ENCODE measurements around the gene ZBED6. TPM values are rescaled to one million over a fixed set of nuclear protein-coding genes. Genes with fewer than 3 reads are reported as not detected.

Gene ZBED6
- total RNA-seq, 1 donor from 2014 or later: 8.1 TPM

DNA sequence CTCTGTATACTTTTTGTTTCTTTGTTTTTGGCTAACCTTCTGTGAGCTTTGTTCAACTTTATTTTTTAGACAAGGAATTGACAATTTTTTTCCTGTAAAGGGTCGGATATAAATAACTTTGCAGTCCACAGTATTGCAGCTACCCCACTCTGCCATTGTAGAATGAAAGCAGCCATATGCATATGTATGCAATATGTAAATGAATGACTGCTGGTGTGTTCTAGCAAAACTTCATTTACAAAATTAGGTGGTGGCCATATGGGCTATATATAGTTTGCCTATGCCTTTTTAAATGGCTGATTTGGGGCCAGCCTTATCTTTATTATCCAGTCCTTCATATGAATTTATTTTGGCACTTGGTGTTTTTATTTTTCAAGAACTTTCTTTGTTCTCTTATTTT, 48.0 kb downstream of the ZBED6 start:
- no peak for DNase-seq

Small RNA genes within 50 kb of the gene (small RNA-seq; reads per million reads assigned to genes)
- gene ZC3H11A: 0.17 reads per million

Other genes starting within 250 kb of the ZBED6 start
- gene ATP2B4, start 168.8 kb upstream of the ZBED6 start, total RNA-seq: 35.2 TPM
- not detected for gene LAX1, start 30.4 kb upstream of the ZBED6 start, total RNA-seq
- 83.0 TPM for gene ZC3H11A, start within 50 bp of the ZBED6 start, total RNA-seq
- 62.5 TPM for gene SNRPE, start 66.0 kb downstream of the ZBED6 start, total RNA-seq